A549 (cell line): Measurements from ENCODE around the gene STX12.

Experiments
- CEBPB ChIP-seq, 2 experiments: fragments of >200 bp in 1 of 2; sonication (Bioruptor Twin) in 1 of 2; formaldehyde crosslinking in 1 of 2; IDR thresholded peaks; 2 replicates each; pipeline ENCODE4 v1.6.1; 2012 to 2016
- ELK1 ChIP-seq: fragments of 150-350 bp; IDR thresholded peaks from 2 replicates; pipeline ENCODE4 v1.6.1; 2014; ENCODE audit warnings: low read depth, mild to moderate bottlenecking, low read length
- MAZ ChIP-seq: fragments of 150-350 bp; IDR thresholded peaks from 2 replicates; pipeline ENCODE4 v1.6.1; 2014; ENCODE audit warnings: antibody characterized with exemption, low read depth, low read length, borderline replicate concordance
- POLR2A ChIP-seq: IDR thresholded peaks from 2 replicates; pipeline ENCODE4 v1.6.1; 2012; ENCODE audit warnings: mild to moderate bottlenecking, low read length
- TF ChIP-seq, protein P1 (sequence below): fragments of >200 bp; sonication (Bioruptor Twin); formaldehyde crosslinking; IDR thresholded peaks from 3 replicates; pipeline ENCODE4 v1.5.1; 2016
- TF ChIP-seq, protein P2 (sequence below): fragments of 250-450 bp; sonication (Bioruptor Pico); IDR thresholded peaks from 2 replicates; pipeline ENCODE4 v1.5.0; 2021; ENCODE audit warnings: mild to moderate bottlenecking, moderate library complexity, borderline replicate concordance

GRCh38 chr1:27861436-27861835 lies 88.4 kb downstream of the STX12 start:
- TF ChIP-seq, protein P1, sequence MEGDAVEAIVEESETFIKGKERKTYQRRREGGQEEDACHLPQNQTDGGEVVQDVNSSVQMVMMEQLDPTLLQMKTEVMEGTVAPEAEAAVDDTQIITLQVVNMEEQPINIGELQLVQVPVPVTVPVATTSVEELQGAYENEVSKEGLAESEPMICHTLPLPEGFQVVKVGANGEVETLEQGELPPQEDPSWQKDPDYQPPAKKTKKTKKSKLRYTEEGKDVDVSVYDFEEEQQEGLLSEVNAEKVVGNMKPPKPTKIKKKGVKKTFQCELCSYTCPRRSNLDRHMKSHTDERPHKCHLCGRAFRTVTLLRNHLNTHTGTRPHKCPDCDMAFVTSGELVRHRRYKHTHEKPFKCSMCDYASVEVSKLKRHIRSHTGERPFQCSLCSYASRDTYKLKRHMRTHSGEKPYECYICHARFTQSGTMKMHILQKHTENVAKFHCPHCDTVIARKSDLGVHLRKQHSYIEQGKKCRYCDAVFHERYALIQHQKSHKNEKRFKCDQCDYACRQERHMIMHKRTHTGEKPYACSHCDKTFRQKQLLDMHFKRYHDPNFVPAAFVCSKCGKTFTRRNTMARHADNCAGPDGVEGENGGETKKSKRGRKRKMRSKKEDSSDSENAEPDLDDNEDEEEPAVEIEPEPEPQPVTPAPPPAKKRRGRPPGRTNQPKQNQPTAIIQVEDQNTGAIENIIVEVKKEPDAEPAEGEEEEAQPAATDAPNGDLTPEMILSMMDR = no peak
- TF ChIP-seq POLR2A (no peak), ELK1 (no peak), MAZ (no peak), CEBPB (IDR thresholded peaks at IDR 0.05) (no peak)
- TF ChIP-seq, protein P2, sequence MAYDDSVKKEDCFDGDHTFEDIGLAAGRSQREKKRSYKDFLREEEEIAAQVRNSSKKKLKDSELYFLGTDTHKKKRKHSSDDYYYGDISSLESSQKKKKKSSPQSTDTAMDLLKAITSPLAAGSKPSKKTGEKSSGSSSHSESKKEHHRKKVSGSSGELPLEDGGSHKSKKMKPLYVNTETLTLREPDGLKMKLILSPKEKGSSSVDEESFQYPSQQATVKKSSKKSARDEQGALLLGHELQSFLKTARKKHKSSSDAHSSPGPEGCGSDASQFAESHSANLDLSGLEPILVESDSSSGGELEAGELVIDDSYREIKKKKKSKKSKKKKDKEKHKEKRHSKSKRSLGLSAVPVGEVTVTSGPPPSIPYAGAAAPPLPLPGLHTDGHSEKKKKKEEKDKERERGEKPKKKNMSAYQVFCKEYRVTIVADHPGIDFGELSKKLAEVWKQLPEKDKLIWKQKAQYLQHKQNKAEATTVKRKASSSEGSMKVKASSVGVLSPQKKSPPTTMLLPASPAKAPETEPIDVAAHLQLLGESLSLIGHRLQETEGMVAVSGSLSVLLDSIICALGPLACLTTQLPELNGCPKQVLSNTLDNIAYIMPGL (CRISPR knock-in tag) = no peak
